CD14-positive monocyte (primary cell): Measurements from ENCODE around the gene MYOM1. TPM values are rescaled to one million over a fixed set of nuclear protein-coding genes. Genes with fewer than 3 reads are reported as not detected.

Source experiments
- DNase-seq, 3 donors: peaks; one replicate each; pipeline ENCODE4 v3.0.0-alpha.2; 2011 to 2022
- H2AFZ ChIP-seq: 2 replicates; pipeline ENCODE4 v1.6.0; 2012; ENCODE audit warnings: mild to moderate bottlenecking, low read depth, low read length, inconsistent platforms; ENCODE audit not compliant: insufficient read depth, poor library complexity, severe bottlenecking
- H3K27ac ChIP-seq, 2 donors: 1 replicate in 1 of 2; 2 replicates in 1 of 2; pipeline ENCODE4 v1.5.1; 2012 to 2013; ENCODE audit warnings: low read length in 2 of 2, control low read depth in 1 of 2, inconsistent platforms in 1 of 2, low read depth in 1 of 2, mild to moderate bottlenecking in 1 of 2
- H3K27me3 ChIP-seq, 2 donors: one replicate each; pipeline versions ENCODE4 v1.6.0 to v1.6.1; 2011 to 2013; ENCODE audit warnings: low read length in 2 of 2; ENCODE audit not compliant: control insufficient read depth in 2 of 2, insufficient read depth in 2 of 2
- H3K36me3 ChIP-seq, 2 donors: replicated peaks in 1 of 2; 1 replicate in 1 of 2; 2 replicates in 1 of 2; pipeline versions ENCODE4 v1.5.1 to v1.6.1; 2012 to 2013; ENCODE audit warnings: low read length in 2 of 2, control low read depth in 1 of 2, inconsistent platforms in 1 of 2, mild to moderate bottlenecking in 1 of 2; ENCODE audit not compliant: insufficient read depth in 2 of 2, control insufficient read depth in 1 of 2
- H3K4me1 ChIP-seq, 2 donors: 1 replicate in 1 of 2; 2 replicates in 1 of 2; pipeline versions ENCODE4 v1.5.1 to v1.6.1; 2012 to 2013; ENCODE audit warnings: low read length in 2 of 2, control low read depth in 1 of 2, inconsistent platforms in 1 of 2, mild to moderate bottlenecking in 1 of 2, moderate library complexity in 1 of 2; ENCODE audit not compliant: insufficient read depth in 2 of 2, control insufficient read depth in 1 of 2
- H3K4me2 ChIP-seq: replicated peaks from 2 replicates; pipeline ENCODE3; 2012; ENCODE audit warnings: low read length, moderate library complexity, mild to moderate bottlenecking; ENCODE audit not compliant: poor library complexity, severe bottlenecking; ENCODE audit errors: extremely low read depth
- H3K4me3 ChIP-seq, 3 experiments: fragments of 200-600 bp in 1 of 3; sonication (generic) in 1 of 3; replicated peaks in 1 of 3; 1 replicate in 2 of 3; 2 replicates in 1 of 3; pipeline ENCODE4 v1.5.1; 2011 to 2013; ENCODE audit warnings: low read length in 3 of 3, mild to moderate bottlenecking in 3 of 3, control low read depth in 2 of 3, low read depth in 2 of 3, inconsistent platforms in 1 of 3, moderate library complexity in 1 of 3
- H3K79me2 ChIP-seq: 2 replicates; pipeline ENCODE4 v1.6.0; 2012; ENCODE audit warnings: mild to moderate bottlenecking, control low read depth, inconsistent platforms, low read length, moderate library complexity; ENCODE audit not compliant: insufficient read depth
- H3K9ac ChIP-seq: 2 replicates; pipeline ENCODE4 v1.6.0; 2017; ENCODE audit warnings: low read length, mild to moderate bottlenecking; ENCODE audit not compliant: insufficient read depth, poor library complexity, severe bottlenecking
- H3K9me3 ChIP-seq, 2 donors: replicated peaks in 1 of 2; 1 replicate in 1 of 2; 2 replicates in 1 of 2; pipeline versions ENCODE4 v1.5.1 to v1.6.1; 2012 to 2013; ENCODE audit warnings: low read length in 2 of 2, control low read depth in 1 of 2; ENCODE audit not compliant: control insufficient read depth in 1 of 2, insufficient read depth in 1 of 2
- H4K20me1 ChIP-seq: 2 replicates; pipeline ENCODE4 v1.6.0; 2012; ENCODE audit warnings: mild to moderate bottlenecking, low read length, control low read depth, moderate library complexity; ENCODE audit not compliant: insufficient read depth
- H3K27ac Mint-ChIP-seq, 7 donors: one replicate each; pipeline ENCODE4 v1.8.0; 2020; ENCODE audit warnings: mild to moderate bottlenecking in 7 of 7, mixed read lengths in 7 of 7, moderate library complexity in 6 of 7, inconsistent platforms in 2 of 7
- H3K27me3 Mint-ChIP-seq, 3 donors: one replicate each; pipeline ENCODE4 v1.8.0; 2021 to 2022; ENCODE audit warnings: low read depth in 3 of 3, mild to moderate bottlenecking in 3 of 3, mixed read lengths in 3 of 3, moderate library complexity in 3 of 3, inconsistent platforms in 1 of 3
- H3K36me3 Mint-ChIP-seq, 2 donors: one replicate each; pipeline ENCODE4 v1.8.0; 2020; ENCODE audit warnings: mixed read lengths in 2 of 2, inconsistent platforms in 1 of 2, mild to moderate bottlenecking in 1 of 2
- H3K4me1 Mint-ChIP-seq: one replicate; pipeline ENCODE4 v1.8.0; 2020; ENCODE audit warnings: mild to moderate bottlenecking, mixed read lengths
- H3K4me3 Mint-ChIP-seq, 2 donors: one replicate each; pipeline ENCODE4 v1.8.0; 2020; ENCODE audit warnings: mild to moderate bottlenecking in 2 of 2, mixed read lengths in 2 of 2, moderate library complexity in 1 of 2
- H3K9me3 Mint-ChIP-seq, 7 donors: one replicate each; pipeline ENCODE4 v1.8.0; 2020 to 2022; ENCODE audit warnings: mixed read lengths in 7 of 7, mild to moderate bottlenecking in 6 of 7, moderate library complexity in 6 of 7, inconsistent platforms in 2 of 7
- WGBS: methylation state at CpG from one replicate; pipeline ENCODE4 v1.1.5; 2013; ENCODE audit warnings: missing lambda C conversion rate; ENCODE audit not compliant: insufficient coverage; 5-methylcytosine and 5-hydroxymethylcytosine counted together
- intact Hi-C, 2 donors: fragments of 100-400 bp; cut with micrococcal nuclease; formaldehyde crosslinking; loops; one replicate each; pipeline versions ENCODE4 v1.15.0 to v1.15.1; 2023
- polyA plus RNA-seq, 3 donors: library from polyadenylated mRNA; depleted of rRNA in 1 of 3; unstranded in 2 of 3; stranded (reverse) in 1 of 3; fragments of 300-500 nt in 2 of 3; fragments of >200 nt in 1 of 3; fragmentation: Illumina TruSeq in 2 of 3; gene quantifications; 1 replicate in 2 of 3; 2 replicates in 1 of 3; pipeline ENCODE4 v1.2.3, GENCODE V29; 2012 to 2021
- TF ChIP-seq, protein P1 (sequence below): fragments of 200-600 bp; IDR thresholded peaks from one replicate; pipeline ENCODE4 v1.8.0; 2022; ENCODE audit warnings: antibody characterized with exemption, mild to moderate bottlenecking

Gene MYOM1
- polyA plus RNA-seq, 3 donors = 0.05 to 0.95 (median 0.22) TPM

DNA sequence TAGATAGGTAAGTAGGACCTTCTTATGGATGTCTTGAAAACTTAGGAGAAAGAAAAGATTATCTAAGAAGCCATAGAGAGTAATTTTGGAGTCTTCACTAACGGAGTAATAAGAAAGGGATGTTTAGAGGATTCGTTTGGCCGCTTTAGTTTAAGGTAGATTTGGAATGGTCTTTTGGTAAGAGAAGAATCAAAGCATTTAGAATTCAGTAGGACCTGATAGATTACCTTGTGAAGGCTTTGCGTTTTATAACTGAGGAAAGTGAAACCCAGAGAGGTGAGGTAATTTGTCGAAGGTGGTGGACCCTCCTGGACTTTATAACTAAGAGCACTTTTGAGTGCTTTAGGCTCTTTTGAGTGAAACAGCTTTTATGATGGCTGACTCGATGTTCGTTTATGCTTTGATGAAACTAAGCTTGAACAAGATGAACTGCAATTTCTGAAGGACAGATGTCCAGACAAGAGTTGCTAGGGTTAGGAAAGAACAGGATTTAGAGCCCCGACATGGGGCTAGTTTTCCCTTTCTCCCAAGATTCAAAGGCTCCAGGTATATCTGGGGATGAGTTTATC, 43.4 kb upstream of the MYOM1 start:
- peaks cover 68% of the 10 kb centered on the region for H3K4me1 Mint-ChIP-seq
- H3K9me3 ChIP-seq = no peaks in the 10 kb centered on the region
- no peak overlapping the region for H2AFZ ChIP-seq
- peaks cover 58% of the 10 kb centered on the region for H4K20me1 ChIP-seq
- H3K27ac Mint-ChIP-seq = peak overlapping the region; percentile 76 to 93 (median 85)
- H3K9me3 Mint-ChIP-seq = peaks cover 0 to 2% (median 0%) of the 10 kb centered on the region in 7 donors
- no peaks in the 10 kb centered on the region for H3K27me3 ChIP-seq
- H3K27me3 Mint-ChIP-seq = no peaks in the 10 kb centered on the region
- TF ChIP-seq, protein P1, sequence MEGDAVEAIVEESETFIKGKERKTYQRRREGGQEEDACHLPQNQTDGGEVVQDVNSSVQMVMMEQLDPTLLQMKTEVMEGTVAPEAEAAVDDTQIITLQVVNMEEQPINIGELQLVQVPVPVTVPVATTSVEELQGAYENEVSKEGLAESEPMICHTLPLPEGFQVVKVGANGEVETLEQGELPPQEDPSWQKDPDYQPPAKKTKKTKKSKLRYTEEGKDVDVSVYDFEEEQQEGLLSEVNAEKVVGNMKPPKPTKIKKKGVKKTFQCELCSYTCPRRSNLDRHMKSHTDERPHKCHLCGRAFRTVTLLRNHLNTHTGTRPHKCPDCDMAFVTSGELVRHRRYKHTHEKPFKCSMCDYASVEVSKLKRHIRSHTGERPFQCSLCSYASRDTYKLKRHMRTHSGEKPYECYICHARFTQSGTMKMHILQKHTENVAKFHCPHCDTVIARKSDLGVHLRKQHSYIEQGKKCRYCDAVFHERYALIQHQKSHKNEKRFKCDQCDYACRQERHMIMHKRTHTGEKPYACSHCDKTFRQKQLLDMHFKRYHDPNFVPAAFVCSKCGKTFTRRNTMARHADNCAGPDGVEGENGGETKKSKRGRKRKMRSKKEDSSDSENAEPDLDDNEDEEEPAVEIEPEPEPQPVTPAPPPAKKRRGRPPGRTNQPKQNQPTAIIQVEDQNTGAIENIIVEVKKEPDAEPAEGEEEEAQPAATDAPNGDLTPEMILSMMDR = no peak
- peak overlapping the region; percentile 88 for H3K9ac ChIP-seq
- peak overlapping the region in 1 of 2 donors; percentile 90 for H3K27ac ChIP-seq
- peaks cover 81% of the 10 kb centered on the region for H3K79me2 ChIP-seq
- H3K4me3 Mint-ChIP-seq = peak overlapping the region; percentile 82 to 96
- intact Hi-C loops = loop anchor here (5.0 to 10.0 kb wide), 3 partner anchors 184 to 332 kb away; no protein-coding TSS in a partner anchor
- peak overlapping the region; percentile 79 for H3K4me2 ChIP-seq
- H3K4me3 ChIP-seq = peak overlapping the region; percentile 64 to 84 (median 80)
- peaks cover 6 to 11% of the 10 kb centered on the region in 2 donors for H3K36me3 Mint-ChIP-seq
- H3K4me1 ChIP-seq = peaks cover 41 to 62% of the 10 kb centered on the region in 2 donors
- 7% methylated on average over 5 of the region's 8 CpGs for WGBS
- no peak for DNase-seq
- peaks cover 0 to 10% of the 10 kb centered on the region in 2 donors for H3K36me3 ChIP-seq

DNA sequence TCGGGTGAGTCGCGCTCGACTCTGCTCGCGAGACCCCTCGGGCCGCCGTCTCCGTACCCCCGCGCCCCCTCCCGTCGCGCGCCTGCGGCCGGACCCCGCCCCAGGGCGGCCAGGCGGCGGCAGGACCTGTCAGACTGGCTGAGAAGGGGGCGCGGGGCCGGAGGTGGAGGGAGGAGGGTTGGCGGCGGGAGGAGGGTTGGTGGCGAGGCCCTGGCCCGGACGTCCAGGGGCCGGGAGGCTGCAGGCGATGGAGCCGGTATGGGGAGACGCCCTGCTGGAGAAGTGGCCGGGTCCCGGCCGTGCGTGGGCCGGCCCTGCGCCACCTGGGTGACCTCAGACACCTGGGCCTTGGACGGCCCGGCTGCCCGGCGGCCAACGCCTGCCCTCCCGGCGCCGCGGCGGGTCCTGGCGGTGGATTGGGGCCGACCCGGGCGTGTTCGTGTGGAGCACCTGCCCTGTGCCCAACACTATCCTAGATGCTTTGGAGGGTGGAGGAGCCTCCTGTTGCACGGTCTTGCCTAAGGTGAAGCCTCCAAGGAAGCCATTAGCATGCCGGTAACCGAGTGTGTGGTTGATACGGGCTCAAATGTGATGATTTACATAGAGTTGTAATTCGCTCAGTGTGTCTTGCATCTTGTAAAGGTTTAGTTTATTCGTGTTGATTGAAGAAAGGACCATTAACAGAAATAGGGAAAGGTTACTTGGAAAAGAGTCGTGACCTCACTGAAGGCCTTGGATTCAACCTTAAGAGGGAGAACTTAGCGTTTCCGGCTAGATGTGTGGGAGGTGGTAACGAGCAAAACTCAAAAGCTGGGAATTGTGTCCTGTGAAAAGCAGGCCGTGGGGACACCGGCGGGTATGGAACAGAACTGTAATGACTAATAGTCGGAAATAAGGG, 42.7 kb upstream of the MYOM1 start:
- Histone ChIP-seq H3K9ac (peak overlapping the region; percentile 88), H3K4me2 (peak overlapping the region; percentile 79), H3K27me3 (no peaks in the 10 kb centered on the region), H3K27ac (peak overlapping the region; percentile 24 to 90), H4K20me1 (peaks cover 51% of the 10 kb centered on the region), H3K4me3 (peak overlapping the region; percentile 64 to 84 (median 80)), H3K4me1 (peaks cover 41 to 58% of the 10 kb centered on the region in 2 donors), H3K36me3 (peaks cover 6 to 17% of the 10 kb centered on the region in 2 donors), H2AFZ (peak overlapping the region; percentile 71), H3K79me2 (peaks cover 73% of the 10 kb centered on the region), H3K9me3 (no peaks in the 10 kb centered on the region)
- H3K27ac Mint-ChIP-seq = peak overlapping the region; percentile 76 to 99 (median 98)
- under 1% methylated on average over 65 of the region's 69 CpGs for WGBS
- intact Hi-C loops = loop anchor here (5.0 to 10.0 kb wide), 3 partner anchors 185 to 332 kb away; no protein-coding TSS in a partner anchor
- peaks cover 64% of the 10 kb centered on the region for H3K4me1 Mint-ChIP-seq
- H3K4me3 Mint-ChIP-seq = peak overlapping the region; percentile 82 to 96
- peaks cover 13 to 18% of the 10 kb centered on the region in 2 donors for H3K36me3 Mint-ChIP-seq
- TF ChIP-seq, protein P1 = no peak
- peak in 1 of 3 donors; percentile 12 for DNase-seq
- H3K9me3 Mint-ChIP-seq = peaks cover 0 to 2% (median 0%) of the 10 kb centered on the region in 7 donors
- no peaks in the 10 kb centered on the region for H3K27me3 Mint-ChIP-seq
